OCI-LY3 (cell line): ENCODE measurements around the gene NEDD4L.

Experiments
- H2AFZ ChIP-seq: fragments of 200-600, 300-600 bp; shearing (Covaris generic); 2 replicates; pipeline ENCODE4 v1.6.0; 2014; ENCODE audit warnings: antibody characterized with exemption, low read depth, low read length
- H3K27ac ChIP-seq: fragments of 200-600, 300-600 bp; sonication (generic); 2 replicates; pipeline ENCODE4 v1.5.1; 2014; ENCODE audit warnings: mild to moderate bottlenecking, low read length, moderate library complexity, mixed read lengths
- H3K27me3 ChIP-seq: fragments of 200-600, 300-600 bp; sonication (generic); 2 replicates; pipeline ENCODE4 v1.6.1; 2014; ENCODE audit warnings: low read depth, low read length, mixed read lengths
- H3K36me3 ChIP-seq: fragments of 200-600, 300-600 bp; sonication (generic); replicated peaks from 2 replicates; pipeline ENCODE3; 2014; ENCODE audit warnings: low read depth, low read length, mixed read lengths
- H3K4me1 ChIP-seq: fragments of 300-600, 200-600 bp; sonication (generic); 2 replicates; pipeline ENCODE4 v1.6.1; 2014; ENCODE audit warnings: low read length, mixed read lengths
- H3K4me2 ChIP-seq: fragments of 200-600, 300-600 bp; sonication (generic); 2 replicates; pipeline ENCODE4 v1.6.1; 2014; ENCODE audit warnings: low read length, mixed read lengths
- H3K4me3 ChIP-seq: fragments of 300-600, 200-600 bp; sonication (generic); 2 replicates; pipeline ENCODE4 v1.5.1; 2014; ENCODE audit warnings: antibody characterized with exemption, mild to moderate bottlenecking, low read length, moderate library complexity
- H3K79me2 ChIP-seq: fragments of 300-600, 200-600 bp; shearing (Covaris generic); 2 replicates; pipeline ENCODE4 v1.6.1; 2014; ENCODE audit warnings: mild to moderate bottlenecking, low read length, mixed read lengths
- H3K9ac ChIP-seq: fragments of 300-600, 200-600 bp; shearing (Covaris generic); 2 replicates; pipeline ENCODE4 v1.6.0; 2014; ENCODE audit warnings: mild to moderate bottlenecking, low read length, moderate library complexity
- H3K9me3 ChIP-seq: fragments of 200-600, 300-600 bp; shearing (Covaris generic); 2 replicates; pipeline ENCODE4 v1.6.1; 2014; ENCODE audit warnings: low read length, mixed read lengths; ENCODE audit not compliant: insufficient read depth
- H4K20me1 ChIP-seq: fragments of 200-600, 300-600 bp; sonication (generic); 2 replicates; pipeline ENCODE4 v1.6.1; 2016; ENCODE audit warnings: low read length, mixed read lengths; ENCODE audit not compliant: insufficient read depth
- EZH2phosphoT487 ChIP-seq: fragments of 200-600 bp; shearing (Covaris generic); IDR thresholded peaks from 2 replicates; pipeline ENCODE4 v1.6.1; 2018; ENCODE audit warnings: antibody characterized with exemption, mixed run types, low read depth
- TF ChIP-seq, protein P1 (sequence below): fragments of 200-600, 300-600 bp; sonication (generic); IDR thresholded peaks from 2 replicates; pipeline ENCODE4 v1.5.1; 2014; ENCODE audit warnings: antibody characterized with exemption, low read length, low read depth

NEDD4L gene

DNA sequence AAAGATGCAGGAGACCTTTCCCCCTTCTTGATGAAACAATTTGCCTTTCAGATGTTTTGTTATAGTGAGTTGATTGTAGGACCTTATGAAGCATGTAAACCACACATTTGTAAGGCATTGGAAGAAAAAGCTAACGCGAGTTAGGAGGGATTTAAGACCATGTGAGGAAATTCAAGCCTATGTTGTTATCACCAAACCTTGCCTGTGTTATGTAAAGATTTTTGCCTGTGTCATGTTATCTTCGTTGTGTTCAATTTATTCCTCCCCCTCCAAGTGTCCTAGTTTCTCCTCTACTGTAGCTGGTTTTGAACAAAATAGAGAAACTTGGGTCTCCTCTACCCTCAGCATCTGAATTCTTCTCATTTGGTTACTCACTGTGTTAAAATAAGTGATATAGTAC is 173.0 kb downstream of the NEDD4L start:
- TF ChIP-seq, protein P1, sequence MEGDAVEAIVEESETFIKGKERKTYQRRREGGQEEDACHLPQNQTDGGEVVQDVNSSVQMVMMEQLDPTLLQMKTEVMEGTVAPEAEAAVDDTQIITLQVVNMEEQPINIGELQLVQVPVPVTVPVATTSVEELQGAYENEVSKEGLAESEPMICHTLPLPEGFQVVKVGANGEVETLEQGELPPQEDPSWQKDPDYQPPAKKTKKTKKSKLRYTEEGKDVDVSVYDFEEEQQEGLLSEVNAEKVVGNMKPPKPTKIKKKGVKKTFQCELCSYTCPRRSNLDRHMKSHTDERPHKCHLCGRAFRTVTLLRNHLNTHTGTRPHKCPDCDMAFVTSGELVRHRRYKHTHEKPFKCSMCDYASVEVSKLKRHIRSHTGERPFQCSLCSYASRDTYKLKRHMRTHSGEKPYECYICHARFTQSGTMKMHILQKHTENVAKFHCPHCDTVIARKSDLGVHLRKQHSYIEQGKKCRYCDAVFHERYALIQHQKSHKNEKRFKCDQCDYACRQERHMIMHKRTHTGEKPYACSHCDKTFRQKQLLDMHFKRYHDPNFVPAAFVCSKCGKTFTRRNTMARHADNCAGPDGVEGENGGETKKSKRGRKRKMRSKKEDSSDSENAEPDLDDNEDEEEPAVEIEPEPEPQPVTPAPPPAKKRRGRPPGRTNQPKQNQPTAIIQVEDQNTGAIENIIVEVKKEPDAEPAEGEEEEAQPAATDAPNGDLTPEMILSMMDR: no peak
- no peak for TF ChIP-seq EZH2phosphoT487
- H3K27ac ChIP-seq: no peak overlapping the region
- no peak overlapping the region for H3K4me3 ChIP-seq
- H3K9me3 ChIP-seq: no peaks in the 10 kb centered on the region
- no peaks in the 10 kb centered on the region for H4K20me1 ChIP-seq
- H3K4me1 ChIP-seq: peaks cover 58% of the 10 kb centered on the region
- H3K79me2 ChIP-seq: peaks cover 47% of the 10 kb centered on the region
- H2AFZ ChIP-seq: no peak overlapping the region
- no peaks in the 10 kb centered on the region for H3K27me3 ChIP-seq
- H3K4me2 ChIP-seq: no peak overlapping the region
- no peaks in the 10 kb centered on the region for H3K36me3 ChIP-seq
- no peak overlapping the region for H3K9ac ChIP-seq

DNA sequence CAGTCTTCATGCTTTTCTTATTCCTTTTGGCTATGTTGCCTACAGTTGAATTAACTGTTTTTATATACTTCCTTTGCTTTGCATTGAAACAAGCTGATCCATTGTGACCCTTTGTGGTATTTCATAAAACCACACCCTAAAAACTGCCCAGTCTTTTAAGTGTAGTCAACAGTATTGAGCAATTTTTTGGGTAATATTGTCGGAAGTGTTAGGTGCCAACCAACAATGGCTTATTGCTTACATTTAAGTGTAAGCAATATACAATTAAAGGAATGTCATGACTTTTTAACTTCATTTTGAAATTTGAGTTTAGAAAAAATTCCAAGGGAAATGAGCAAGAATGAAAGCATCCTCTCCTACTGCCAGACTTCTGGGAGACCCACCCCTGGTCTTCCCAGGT is 174.1 kb downstream of the NEDD4L start:
- Histone ChIP-seq H3K9me3 (no peaks in the 10 kb centered on the region), H3K4me3 (no peak overlapping the region), H3K4me1 (peaks cover 50% of the 10 kb centered on the region), H3K27ac (no peak overlapping the region), H2AFZ (no peak overlapping the region), H3K27me3 (no peaks in the 10 kb centered on the region), H3K36me3 (no peaks in the 10 kb centered on the region), H3K9ac (no peak overlapping the region), H3K4me2 (no peak overlapping the region), H4K20me1 (no peaks in the 10 kb centered on the region), H3K79me2 (peaks cover 58% of the 10 kb centered on the region)
- TF ChIP-seq, protein P1: no peak
- no peak for TF ChIP-seq EZH2phosphoT487

DNA sequence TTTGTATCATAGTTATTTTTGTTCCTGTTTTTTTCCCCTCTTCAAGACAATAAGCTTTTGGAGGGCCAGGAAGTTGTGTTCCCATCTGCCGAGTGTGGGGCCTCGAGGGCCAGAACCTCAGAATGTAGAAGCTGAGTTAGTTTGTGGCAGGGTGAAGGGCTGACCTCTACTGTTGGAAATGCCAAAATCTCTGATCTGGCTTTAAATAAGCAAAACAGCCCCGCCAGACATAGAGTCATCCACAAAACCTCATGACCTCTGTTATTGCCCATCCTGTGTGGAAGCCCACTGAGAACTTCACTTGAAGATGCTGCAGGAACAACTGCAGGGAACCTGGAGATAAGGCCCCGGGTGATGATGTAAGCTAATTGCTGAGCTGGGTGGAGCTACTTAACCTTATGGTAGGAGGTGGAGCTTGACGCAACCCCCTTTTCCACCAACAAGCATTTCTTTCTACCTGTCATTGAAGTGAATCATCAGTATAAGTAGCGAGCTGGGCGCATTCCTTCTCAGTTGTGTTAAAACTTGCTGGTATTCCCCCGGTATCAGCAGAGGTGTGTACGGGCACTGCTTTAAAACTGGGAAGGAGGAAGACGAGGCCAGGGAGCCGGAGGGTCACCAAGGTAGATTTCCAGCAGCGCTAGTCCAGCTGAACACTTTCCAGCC is 177.2 kb downstream of the NEDD4L start:
- peaks cover 57% of the 10 kb centered on the region for H3K4me1 ChIP-seq

DNA sequence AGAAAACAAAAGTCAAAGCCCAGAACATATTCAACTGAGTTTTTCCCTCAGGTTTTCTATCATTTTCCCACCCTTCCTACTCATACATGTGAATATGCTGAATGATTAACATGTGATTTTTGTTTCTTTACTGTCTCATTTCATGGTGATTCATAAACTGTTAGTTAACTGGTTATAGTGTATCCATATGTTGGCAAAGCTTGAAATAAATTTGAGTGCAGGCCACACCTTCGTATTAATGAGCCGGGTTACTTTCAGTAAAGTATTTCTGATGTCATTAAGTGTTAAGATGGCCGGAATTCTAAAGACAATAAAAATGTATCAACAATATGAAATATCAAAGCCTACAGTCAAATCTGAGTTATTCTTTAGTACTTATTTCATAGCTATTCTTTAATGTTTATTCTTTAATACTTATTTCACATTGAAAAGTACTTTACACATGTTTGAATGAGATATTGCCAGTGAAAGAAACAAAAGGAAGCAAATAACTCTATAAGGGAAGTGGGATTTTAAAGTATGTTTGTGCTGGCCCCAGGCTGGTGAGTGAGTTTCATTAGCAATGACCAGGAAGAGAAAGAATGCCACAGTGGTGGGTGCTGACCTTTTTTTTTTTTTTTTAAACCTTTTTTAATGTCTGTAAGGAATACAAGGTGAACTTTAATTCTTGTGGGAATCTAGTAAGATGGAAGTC is 178.6 kb downstream of the NEDD4L start:
- Histone ChIP-seq H3K27ac (peak overlapping the region; percentile 80), H3K4me2 (peak overlapping the region; percentile 85), H3K9me3 (no peaks in the 10 kb centered on the region), H3K4me3 (peak overlapping the region; percentile 73), H3K9ac (peak overlapping the region; percentile 65), H3K36me3 (peaks cover 9% of the 10 kb centered on the region), H3K79me2 (peaks cover 74% of the 10 kb centered on the region), H3K4me1 (peaks cover 63% of the 10 kb centered on the region), H2AFZ (no peak overlapping the region), H4K20me1 (0 out of 2 replicates have a peak, but pooled peaks cover 7% of the 10 kb centered on the region), H3K27me3 (no peaks in the 10 kb centered on the region)
- TF ChIP-seq, protein P1: no peak
- TF ChIP-seq EZH2phosphoT487: no peak

More for the DNA sequence above, 177.2 kb downstream of the NEDD4L start:
- Histone ChIP-seq H3K27me3 (no peaks in the 10 kb centered on the region), H2AFZ (peak overlapping the region; percentile 14; the same call in 1 of the 2 replicates), H3K9me3 (no peaks in the 10 kb centered on the region), H4K20me1 (no peaks in the 10 kb centered on the region), H3K4me3 (peak overlapping the region; percentile 73), H3K36me3 (peaks cover 5% of the 10 kb centered on the region), H3K79me2 (peaks cover 66% of the 10 kb centered on the region), H3K9ac (peak overlapping the region; percentile 65), H3K4me2 (peak overlapping the region; percentile 85), H3K27ac (peak overlapping the region; percentile 80)
- TF ChIP-seq EZH2phosphoT487: no peak
- TF ChIP-seq, protein P1: peak; percentile 56
